A673 (cell line): Measurements from ENCODE around the gene KLHL34.

Experiments used
- CTCF ChIP-seq: fragments of 300-800, 200-600 bp; sonication (generic); conservative IDR thresholded peaks from 2 replicates; pipeline ENCODE4 v1.5.1; 2017; ENCODE audit warnings: low read depth, mild to moderate bottlenecking, antibody characterized with exemption, low read length, moderate library complexity, mixed read lengths
- EZH2 ChIP-seq: fragments of 200-600 bp; sonication (generic); IDR thresholded peaks from 2 replicates; pipeline ENCODE4 v1.6.1; 2017; ENCODE audit warnings: borderline replicate concordance, low read depth, mild to moderate bottlenecking, mixed read lengths, antibody characterized with exemption, low read length; ENCODE audit not compliant: poor library complexity, severe bottlenecking

GRCh38 chrX:21675931-21676330 lies 17.8 kb upstream of the KLHL34 start:
- TF ChIP-seq CTCF (no peak), EZH2 (no peak)
